ENCODE measurements around the gene ASIC4. TPM values are rescaled to one million over a fixed set of nuclear protein-coding genes. Genes with fewer than 3 reads are reported as not detected.

The ASIC4 gene
- total RNA-seq, 1 experiment from 2014 or later, result not detected

DNA sequence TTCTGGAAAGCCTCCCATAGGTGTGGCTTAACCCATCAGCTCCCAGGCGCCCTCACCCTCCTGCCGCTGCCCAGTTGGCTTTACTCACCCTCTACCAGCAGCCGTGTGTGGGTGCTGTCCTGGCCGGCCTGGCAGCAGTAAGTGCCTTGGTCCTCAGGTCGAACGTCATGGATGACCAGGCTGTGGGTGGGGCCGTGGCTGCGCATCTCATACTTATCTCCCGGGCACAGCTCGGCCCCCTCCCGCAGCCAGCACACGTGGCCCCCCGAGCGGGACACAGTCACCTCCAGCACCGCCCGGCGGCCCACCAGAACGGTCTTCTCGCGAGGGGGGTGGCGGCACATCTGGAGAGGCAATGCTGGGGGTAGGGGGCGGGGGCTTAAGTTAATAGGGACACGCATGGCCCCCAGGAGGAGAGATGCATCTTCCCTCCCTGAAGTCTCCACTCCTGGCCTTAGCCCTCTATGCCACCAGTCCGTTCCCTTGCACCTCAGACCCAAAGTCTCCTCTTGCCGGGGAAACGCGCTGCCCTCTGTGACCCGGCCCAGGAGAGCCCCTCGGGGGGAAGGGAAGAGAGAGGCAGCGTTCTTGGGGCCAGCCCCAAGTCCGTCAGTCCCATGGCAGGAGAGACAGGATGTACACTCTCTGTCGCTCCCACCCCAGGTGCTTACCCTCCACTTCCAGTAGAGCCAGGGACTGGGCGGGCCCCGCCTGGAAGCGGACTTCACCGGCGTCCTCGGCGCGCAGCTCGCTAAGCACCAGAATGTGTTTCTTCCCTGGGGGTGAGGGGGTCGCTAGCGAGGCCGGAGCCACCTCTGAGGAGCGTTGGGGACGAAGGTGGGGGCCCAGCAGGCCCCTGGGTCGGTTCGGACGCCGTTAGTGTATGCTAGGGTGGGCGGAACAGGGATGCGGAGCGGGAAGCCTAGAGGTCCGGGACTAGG, 37.4 kb downstream of the ASIC4 start:
- ChIA-PET CTCF (interaction anchor here (1.0 to 2.6 kb wide), 6 partner anchors 8 to 91 kb away, joined by 3 to 8 read pairs (median 6); no protein-coding TSS in a partner anchor), POLR2A (interaction anchor here (0.6 to 1.9 kb wide), 5 partner anchors 8 to 508 kb away, joined by 3 to 17 read pairs (median 3); partner anchors contain the start of genes CHPF, OBSL1 and TMEM198)
- H3K27me3 Mint-ChIP-seq (ENCODE audit: insufficient read depth, unreplicated experiment), result no peaks in the 10 kb centered on the region
- peak; percentile 41 for DNase-seq (ENCODE audit: unreplicated experiment)
- no peak overlapping the region for H3K27ac Mint-ChIP-seq (ENCODE audit: low read depth, unreplicated experiment)
- H3K9me3 Mint-ChIP-seq (ENCODE audit: unreplicated experiment), result no peaks in the 10 kb centered on the region
- BruUV-seq (replicated peaks), result no TSS peak
- intact Hi-C loops (cut with micrococcal nuclease), result no loop called here
- H3K36me3 Mint-ChIP-seq (ENCODE audit: insufficient read depth, unreplicated experiment), result no peaks in the 10 kb centered on the region
- H3K4me3 Mint-ChIP-seq (ENCODE audit: unreplicated experiment), result peak overlapping the region; percentile 70
- TF ChIP-seq, protein P1, sequence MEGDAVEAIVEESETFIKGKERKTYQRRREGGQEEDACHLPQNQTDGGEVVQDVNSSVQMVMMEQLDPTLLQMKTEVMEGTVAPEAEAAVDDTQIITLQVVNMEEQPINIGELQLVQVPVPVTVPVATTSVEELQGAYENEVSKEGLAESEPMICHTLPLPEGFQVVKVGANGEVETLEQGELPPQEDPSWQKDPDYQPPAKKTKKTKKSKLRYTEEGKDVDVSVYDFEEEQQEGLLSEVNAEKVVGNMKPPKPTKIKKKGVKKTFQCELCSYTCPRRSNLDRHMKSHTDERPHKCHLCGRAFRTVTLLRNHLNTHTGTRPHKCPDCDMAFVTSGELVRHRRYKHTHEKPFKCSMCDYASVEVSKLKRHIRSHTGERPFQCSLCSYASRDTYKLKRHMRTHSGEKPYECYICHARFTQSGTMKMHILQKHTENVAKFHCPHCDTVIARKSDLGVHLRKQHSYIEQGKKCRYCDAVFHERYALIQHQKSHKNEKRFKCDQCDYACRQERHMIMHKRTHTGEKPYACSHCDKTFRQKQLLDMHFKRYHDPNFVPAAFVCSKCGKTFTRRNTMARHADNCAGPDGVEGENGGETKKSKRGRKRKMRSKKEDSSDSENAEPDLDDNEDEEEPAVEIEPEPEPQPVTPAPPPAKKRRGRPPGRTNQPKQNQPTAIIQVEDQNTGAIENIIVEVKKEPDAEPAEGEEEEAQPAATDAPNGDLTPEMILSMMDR (IDR thresholded peaks at IDR 0.05; ENCODE audit: unreplicated experiment), result no peak
- peaks cover 6% of the 10 kb centered on the region for H3K4me1 Mint-ChIP-seq (ENCODE audit: insufficient read depth, unreplicated experiment)

DNA sequence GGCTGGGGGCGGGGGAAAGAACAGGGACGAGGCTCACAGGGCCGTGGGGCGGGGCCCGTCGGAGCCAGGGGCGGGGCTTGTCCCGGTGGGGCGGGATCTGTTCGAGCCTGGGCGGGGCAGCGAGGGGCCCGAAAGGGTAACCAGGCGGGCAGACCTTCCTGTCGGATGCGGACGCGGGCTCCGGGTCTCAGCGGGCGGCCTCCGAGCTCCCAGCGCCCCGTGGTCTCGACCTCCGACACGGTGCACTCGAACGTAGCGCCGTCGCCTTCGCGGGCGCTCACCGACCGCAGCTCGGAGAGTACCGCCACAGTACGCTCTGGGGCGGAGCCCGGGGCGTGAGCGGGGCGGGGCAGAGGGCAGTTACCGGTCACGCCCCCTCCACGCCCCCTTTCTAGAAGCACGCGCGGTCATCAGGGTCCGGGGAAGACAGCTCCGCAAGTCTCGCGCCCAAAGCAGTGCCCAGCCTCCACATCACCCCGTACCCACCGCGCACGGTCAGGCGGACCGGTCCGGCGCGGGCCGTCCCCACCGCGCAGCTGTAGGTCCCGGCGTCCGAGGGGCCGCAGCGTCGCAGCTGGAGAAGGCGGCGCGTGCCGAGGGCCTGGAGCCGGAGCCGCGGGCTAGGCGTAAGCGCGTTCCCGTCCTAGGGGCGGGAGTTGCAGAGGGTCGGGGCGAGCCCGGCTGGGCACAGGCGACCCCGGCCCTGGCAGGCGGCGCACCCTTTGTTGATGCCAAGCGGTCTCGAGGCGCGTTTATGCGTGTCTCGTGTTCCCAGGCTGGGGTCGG, 38.3 kb downstream of the ASIC4 start:
- intact Hi-C loops (cut with micrococcal nuclease), result no loop called here
- Mint-ChIP-seq H3K4me1 (ENCODE audit: insufficient read depth, unreplicated experiment) (peaks cover 6% of the 10 kb centered on the region), H3K36me3 (ENCODE audit: insufficient read depth, unreplicated experiment) (no peaks in the 10 kb centered on the region), H3K9me3 (ENCODE audit: unreplicated experiment) (no peaks in the 10 kb centered on the region), H3K27ac (ENCODE audit: low read depth, unreplicated experiment) (no peak overlapping the region), H3K27me3 (ENCODE audit: insufficient read depth, unreplicated experiment) (no peaks in the 10 kb centered on the region), H3K4me3 (ENCODE audit: unreplicated experiment) (peak overlapping the region; percentile 70)
- BruUV-seq (replicated peaks), result no TSS peak
- ChIA-PET CTCF (interaction anchor here (0.6 to 2.0 kb wide), 4 partner anchors 8 to 689 kb away, joined by 3 to 8 read pairs (median 5); no protein-coding TSS in a partner anchor), POLR2A (interaction anchor here (0.6 to 1.9 kb wide), 4 partner anchors 9 to 509 kb away, joined by 3 to 17 read pairs (median 3); partner anchors contain the start of genes CHPF and TMEM198)
- DNase-seq (ENCODE audit: unreplicated experiment), result peak; percentile 75
- TF ChIP-seq, protein P1 (IDR thresholded peaks at IDR 0.05; ENCODE audit: unreplicated experiment), result no peak

DNA sequence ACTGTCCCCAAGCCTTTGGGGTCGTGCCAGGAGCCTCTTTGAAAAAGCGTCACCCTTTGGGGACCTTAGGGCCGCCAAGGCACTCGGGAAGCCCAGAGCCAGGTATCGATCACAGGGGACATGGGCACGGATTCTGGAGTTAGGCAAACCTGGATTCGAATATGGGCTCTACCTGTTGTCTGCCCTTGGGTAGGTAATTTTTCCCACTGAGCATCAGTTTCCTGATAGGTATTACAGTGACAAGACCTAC, 38.8 kb downstream of the ASIC4 start:
- H3K27ac Mint-ChIP-seq (ENCODE audit: low read depth, unreplicated experiment), result no peak overlapping the region
- BruUV-seq (replicated peaks), result no TSS peak
- TF ChIP-seq, protein P1 (IDR thresholded peaks at IDR 0.05; ENCODE audit: unreplicated experiment), result no peak
- no peak for DNase-seq (ENCODE audit: unreplicated experiment)
- H3K36me3 Mint-ChIP-seq (ENCODE audit: insufficient read depth, unreplicated experiment), result no peaks in the 10 kb centered on the region
- H3K4me1 Mint-ChIP-seq (ENCODE audit: insufficient read depth, unreplicated experiment), result peaks cover 6% of the 10 kb centered on the region
- ChIA-PET POLR2A (interaction anchor here (1.1 to 1.9 kb wide), 2 partner anchors 10 to 15 kb away, joined by 3 to 17 read pairs; partner anchors contain the start of genes CHPF and TMEM198), CTCF (interaction anchor here (0.6 to 1.7 kb wide), 3 partner anchors 12 to 690 kb away, joined by 3 to 7 read pairs (median 3); no protein-coding TSS in a partner anchor)
- no peaks in the 10 kb centered on the region for H3K27me3 Mint-ChIP-seq (ENCODE audit: insufficient read depth, unreplicated experiment)
- H3K4me3 Mint-ChIP-seq (ENCODE audit: unreplicated experiment), result no peak overlapping the region
- no peaks in the 10 kb centered on the region for H3K9me3 Mint-ChIP-seq (ENCODE audit: unreplicated experiment)
- intact Hi-C loops (cut with micrococcal nuclease), result no loop called here
